Epithelial cell of proximal tubule (primary cell): ENCODE measurements around the gene HEATR5B. TPM values are rescaled to one million over a fixed set of nuclear protein-coding genes. Genes with fewer than 3 reads are reported as not detected.
"Not testable (repeated sequence)": the region's sequence is repeated elsewhere in the genome, so short reads cannot be mapped to it uniquely, and the experiment has no call there.

Experiments used
- DNase-seq: peaks from one replicate; pipeline ENCODE4 v3.0.0-alpha.2; 2011; ENCODE audit warnings: low read depth
- H3K4me3 ChIP-seq: 2 replicates; pipeline ENCODE4 v1.5.1; 2011; ENCODE audit warnings: low read depth, mild to moderate bottlenecking, low read length
- total RNA-seq: library from RNA; depleted of rRNA; stranded (reverse); fragments of >200 nt; gene quantifications from 2 replicates; pipeline ENCODE4 v1.2.3, GENCODE V29; 2015
- TF ChIP-seq, protein P1 (sequence below): conservative IDR thresholded peaks from 2 replicates; pipeline ENCODE4 v1.5.1; 2012; ENCODE audit warnings: low read depth, mild to moderate bottlenecking, low read length

Gene HEATR5B
- total RNA-seq, 1 donor from 2014 or later, result 12.2 TPM

- TF ChIP-seq, protein P1, sequence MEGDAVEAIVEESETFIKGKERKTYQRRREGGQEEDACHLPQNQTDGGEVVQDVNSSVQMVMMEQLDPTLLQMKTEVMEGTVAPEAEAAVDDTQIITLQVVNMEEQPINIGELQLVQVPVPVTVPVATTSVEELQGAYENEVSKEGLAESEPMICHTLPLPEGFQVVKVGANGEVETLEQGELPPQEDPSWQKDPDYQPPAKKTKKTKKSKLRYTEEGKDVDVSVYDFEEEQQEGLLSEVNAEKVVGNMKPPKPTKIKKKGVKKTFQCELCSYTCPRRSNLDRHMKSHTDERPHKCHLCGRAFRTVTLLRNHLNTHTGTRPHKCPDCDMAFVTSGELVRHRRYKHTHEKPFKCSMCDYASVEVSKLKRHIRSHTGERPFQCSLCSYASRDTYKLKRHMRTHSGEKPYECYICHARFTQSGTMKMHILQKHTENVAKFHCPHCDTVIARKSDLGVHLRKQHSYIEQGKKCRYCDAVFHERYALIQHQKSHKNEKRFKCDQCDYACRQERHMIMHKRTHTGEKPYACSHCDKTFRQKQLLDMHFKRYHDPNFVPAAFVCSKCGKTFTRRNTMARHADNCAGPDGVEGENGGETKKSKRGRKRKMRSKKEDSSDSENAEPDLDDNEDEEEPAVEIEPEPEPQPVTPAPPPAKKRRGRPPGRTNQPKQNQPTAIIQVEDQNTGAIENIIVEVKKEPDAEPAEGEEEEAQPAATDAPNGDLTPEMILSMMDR, result no peak
- no peak overlapping the region for H3K4me3 ChIP-seq
- no peak for DNase-seq
Observed at GRCh38 chr2:37020212-37020886, 63.8 kb downstream of the HEATR5B start.

DNA sequence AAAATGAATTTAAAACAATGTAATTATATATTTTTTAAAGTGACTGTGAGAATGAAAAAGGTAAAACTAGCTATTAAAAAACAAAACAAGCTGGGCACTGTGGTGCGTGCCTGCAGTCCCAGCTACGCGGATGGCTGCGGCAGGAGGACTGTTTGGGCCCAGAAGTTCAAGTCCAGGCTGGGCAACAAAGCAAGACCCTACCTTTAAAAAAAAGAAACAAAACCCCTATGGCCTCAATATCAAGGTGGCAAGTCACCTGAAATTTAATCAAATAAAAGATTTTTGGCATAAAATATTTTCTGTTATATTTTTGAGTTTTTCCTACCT is 70.9 kb downstream of the HEATR5B start:
- no peak for DNase-seq
- TF ChIP-seq, protein P1, result no peak
- no peak overlapping the region for H3K4me3 ChIP-seq

GRCh38 chr2:37011130-37011529 is 73.0 kb downstream of the HEATR5B start:
- no peak for DNase-seq
- TF ChIP-seq, protein P1, result no peak
- no peak overlapping the region for H3K4me3 ChIP-seq

- DNase-seq, result no peak
- no peak overlapping the region for H3K4me3 ChIP-seq
- TF ChIP-seq, protein P1, result peak; percentile 62
Observed at GRCh38 chr2:37005118-37005868, 78.9 kb downstream of the HEATR5B start.

DNA sequence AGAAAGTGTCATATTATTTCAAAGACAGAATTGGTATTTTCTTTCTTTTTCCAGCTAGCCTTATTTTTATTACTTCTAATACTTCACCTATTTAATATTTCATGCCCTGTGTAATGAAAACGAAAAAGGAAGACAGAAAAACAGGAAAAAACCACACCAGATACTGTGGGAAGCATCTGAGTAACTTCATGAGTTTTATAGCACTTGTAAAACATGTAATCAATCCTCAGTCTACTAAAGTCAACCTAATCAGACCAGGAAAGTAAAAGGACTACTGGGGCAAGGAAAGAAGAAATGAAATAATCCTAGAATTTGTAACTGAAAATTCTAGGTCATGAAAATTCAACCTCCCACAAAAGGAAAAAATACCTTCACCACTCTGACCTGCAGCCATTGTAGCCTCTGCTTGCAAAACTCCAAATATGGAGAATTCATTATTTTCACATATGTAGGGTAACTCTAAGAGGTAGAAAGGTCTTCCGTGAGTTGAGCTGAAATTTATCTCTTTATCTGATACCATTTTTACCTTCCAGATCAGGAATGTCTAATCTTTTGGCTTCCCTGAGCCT is 83.1 kb downstream of the HEATR5B start:
- TF ChIP-seq, protein P1, result no peak
- DNase-seq, result no peak
- H3K4me3 ChIP-seq, result no peak overlapping the region

- H3K4me3 ChIP-seq, result no peak overlapping the region
- TF ChIP-seq, protein P1, result no peak
- DNase-seq, result no peak
Observed at GRCh38 chr2:37000318-37000717, 83.9 kb downstream of the HEATR5B start.

GRCh38 chr2:36999416-36999815 is 84.8 kb downstream of the HEATR5B start:
- H3K4me3 ChIP-seq, DNase-seq: not testable (repeated sequence)
